ENCODE measurements around the gene ALDH5A1.

ALDH5A1 gene

GRCh38 chr6:24494821-24495795 lies at the start of gene ALDH5A1:
TSS of gene ALDH5A1 (plus strand) at chr6:24494969. CDS start at chr6:24494997, 28 bp downstream.
- peak; percentile 16 for DNase-seq (ENCODE audit: low read depth)

- DNase-seq (ENCODE audit: low read depth) = no peak
These were observed 49.1 kb upstream of the ALDH5A1 start for GRCh38 chr6:24445704-24446103.

- no peak for DNase-seq (ENCODE audit: low read depth)
These were observed 48.1 kb upstream of the ALDH5A1 start for GRCh38 chr6:24446670-24447069.

GRCh38 chr6:24448396-24448795 lies 46.4 kb upstream of the ALDH5A1 start:
- no peak for DNase-seq (ENCODE audit: low read depth)

- no peak for DNase-seq (ENCODE audit: low read depth)
These were observed 45.8 kb upstream of the ALDH5A1 start for GRCh38 chr6:24448828-24449525.

- no peak for DNase-seq (ENCODE audit: low read depth)
These were observed 43.0 kb upstream of the ALDH5A1 start for GRCh38 chr6:24451581-24452388.

- no peak for DNase-seq (ENCODE audit: low read depth)
These were observed 40.8 kb upstream of the ALDH5A1 start for GRCh38 chr6:24453921-24454320.

- no peak for DNase-seq (ENCODE audit: low read depth)
These were observed 40.3 kb upstream of the ALDH5A1 start for GRCh38 chr6:24454452-24454851.

GRCh38 chr6:24455061-24455460 lies 39.7 kb upstream of the ALDH5A1 start:
- no peak for DNase-seq (ENCODE audit: low read depth)

- no peak for DNase-seq (ENCODE audit: low read depth)
These were observed 36.6 kb upstream of the ALDH5A1 start for GRCh38 chr6:24458134-24458533.

GRCh38 chr6:24458941-24459340 lies 35.8 kb upstream of the ALDH5A1 start:
- no peak for DNase-seq (ENCODE audit: low read depth)

- no peak for DNase-seq (ENCODE audit: low read depth)
These were observed 33.8 kb upstream of the ALDH5A1 start for GRCh38 chr6:24460966-24461365.

- no peak for DNase-seq (ENCODE audit: low read depth)
These were observed 30.3 kb upstream of the ALDH5A1 start for GRCh38 chr6:24464253-24465038.

- DNase-seq (ENCODE audit: low read depth) = no peak
These were observed 25.0 kb upstream of the ALDH5A1 start for GRCh38 chr6:24469811-24470210.

GRCh38 chr6:24472181-24472580 lies 22.6 kb upstream of the ALDH5A1 start:
- DNase-seq (ENCODE audit: low read depth) = no peak

- no peak for DNase-seq (ENCODE audit: low read depth)
These were observed 18.1 kb upstream of the ALDH5A1 start for GRCh38 chr6:24476631-24477030.

GRCh38 chr6:24477070-24477469 lies 17.7 kb upstream of the ALDH5A1 start:
- no peak for DNase-seq (ENCODE audit: low read depth)

GRCh38 chr6:24478903-24479302 lies 15.9 kb upstream of the ALDH5A1 start:
- DNase-seq (ENCODE audit: low read depth) = no peak

- DNase-seq (ENCODE audit: low read depth) = no peak
These were observed 14.1 kb upstream of the ALDH5A1 start for GRCh38 chr6:24480705-24481104.

GRCh38 chr6:24481449-24481848 lies 13.3 kb upstream of the ALDH5A1 start:
- no peak for DNase-seq (ENCODE audit: low read depth)

GRCh38 chr6:24484657-24485323 lies 10.0 kb upstream of the ALDH5A1 start:
- no peak for DNase-seq (ENCODE audit: low read depth)
